ENCODE results near the gene ARTN.

The ARTN gene

DNA sequence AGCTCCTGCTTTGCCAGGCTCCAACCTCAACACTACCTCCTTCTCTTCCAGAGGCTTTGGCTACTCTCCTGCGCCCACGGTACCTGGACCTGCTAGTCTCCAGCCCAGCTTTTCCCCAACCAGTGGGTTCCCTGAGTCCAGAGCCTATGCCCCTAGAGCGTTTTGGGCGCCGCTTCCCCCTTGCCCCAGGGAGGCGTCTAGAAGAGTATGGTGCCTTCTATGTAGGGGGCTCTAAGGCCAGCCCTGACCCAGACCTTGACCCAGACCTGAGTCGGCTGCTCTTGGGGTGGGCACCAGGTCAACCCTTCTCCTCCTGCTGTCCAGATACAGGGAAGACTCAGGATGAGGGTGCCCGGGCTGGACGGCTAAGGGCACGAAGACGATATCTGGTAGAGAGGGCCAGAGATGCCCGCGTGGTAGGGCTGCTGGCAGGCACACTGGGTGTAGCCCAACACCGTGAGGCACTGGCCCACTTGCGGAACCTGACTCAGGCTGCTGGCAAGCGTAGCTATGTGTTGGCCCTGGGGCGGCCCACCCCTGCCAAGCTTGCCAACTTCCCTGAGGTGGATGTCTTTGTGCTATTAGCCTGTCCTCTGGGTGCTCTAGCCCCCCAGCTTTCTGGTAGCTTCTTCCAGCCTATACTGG is 37.9 kb downstream of the ARTN start:
- DNase-seq (ENCODE audit: low spot score), result no peak

DNA sequence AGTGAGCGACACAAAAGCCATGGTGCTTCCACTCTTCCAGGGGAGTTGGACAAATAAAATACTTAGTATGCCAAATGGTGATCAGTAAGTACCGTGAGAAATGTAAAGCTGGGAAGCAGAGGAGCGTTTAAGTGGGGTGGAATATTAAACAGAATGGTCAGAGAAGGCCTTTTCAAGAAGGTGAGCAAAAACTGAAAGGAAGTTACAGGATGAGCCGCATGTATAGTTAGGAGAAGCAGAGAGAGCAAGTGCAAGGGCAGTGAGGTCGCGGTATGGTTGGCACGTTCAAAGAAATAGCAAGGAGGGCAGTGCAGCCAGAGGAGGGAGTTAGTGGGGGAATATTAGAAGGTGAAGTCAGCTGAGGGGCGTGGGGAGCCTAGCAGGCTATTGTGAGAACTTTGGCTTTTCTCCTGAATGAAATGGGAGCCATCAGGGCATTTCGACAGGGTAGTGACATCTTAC is 40.4 kb downstream of the ARTN start:
- DNase-seq (ENCODE audit: low spot score), result no peak

DNA sequence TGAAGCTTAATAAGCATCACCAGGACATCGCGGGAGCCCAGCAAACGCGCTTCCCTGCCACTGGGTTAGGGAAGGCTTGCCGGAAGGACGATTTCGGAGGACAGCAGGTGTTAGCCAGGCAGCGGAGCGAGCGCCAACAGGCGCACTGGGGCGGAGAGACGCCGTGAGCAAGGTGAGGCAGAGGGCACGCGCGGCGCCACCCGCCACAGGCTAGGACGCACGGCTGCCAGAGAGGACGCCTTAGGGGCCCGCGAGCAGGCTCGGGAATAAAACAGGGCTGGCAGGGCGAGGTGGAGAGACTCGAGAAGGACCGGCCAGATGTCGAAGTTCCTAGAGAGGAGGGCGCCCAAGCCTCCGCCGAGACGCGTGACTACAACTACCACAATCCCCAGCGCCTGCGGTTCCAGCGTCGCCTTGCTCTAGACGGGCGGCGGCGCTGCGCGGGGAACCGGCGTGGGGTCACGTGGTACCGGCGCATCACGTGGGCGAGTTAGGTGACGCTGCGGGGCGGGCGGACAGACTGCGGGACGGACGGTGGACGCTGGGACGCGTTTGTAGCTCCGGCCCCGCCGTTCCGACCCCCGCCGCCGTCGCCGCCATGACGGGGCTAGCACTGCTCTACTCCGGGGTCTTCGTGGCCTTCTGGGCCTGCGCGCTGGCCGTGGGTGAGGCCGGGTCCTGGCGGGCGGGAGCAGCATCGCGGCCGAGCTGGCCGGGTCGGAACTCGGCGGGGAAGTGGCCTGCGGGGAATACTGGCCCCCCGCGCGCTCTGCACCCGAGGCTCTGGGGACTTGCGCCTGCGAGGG is 41.0 kb downstream of the ARTN start, which contains the start of gene ATP6V0B:
Gene ATP6V0B (plus strand): TSS at position 518 of the 806 bp plus-strand sequence. CDS start 81 bp downstream, at position 599.
- peak; percentile 93 for DNase-seq (ENCODE audit: low spot score)

DNA sequence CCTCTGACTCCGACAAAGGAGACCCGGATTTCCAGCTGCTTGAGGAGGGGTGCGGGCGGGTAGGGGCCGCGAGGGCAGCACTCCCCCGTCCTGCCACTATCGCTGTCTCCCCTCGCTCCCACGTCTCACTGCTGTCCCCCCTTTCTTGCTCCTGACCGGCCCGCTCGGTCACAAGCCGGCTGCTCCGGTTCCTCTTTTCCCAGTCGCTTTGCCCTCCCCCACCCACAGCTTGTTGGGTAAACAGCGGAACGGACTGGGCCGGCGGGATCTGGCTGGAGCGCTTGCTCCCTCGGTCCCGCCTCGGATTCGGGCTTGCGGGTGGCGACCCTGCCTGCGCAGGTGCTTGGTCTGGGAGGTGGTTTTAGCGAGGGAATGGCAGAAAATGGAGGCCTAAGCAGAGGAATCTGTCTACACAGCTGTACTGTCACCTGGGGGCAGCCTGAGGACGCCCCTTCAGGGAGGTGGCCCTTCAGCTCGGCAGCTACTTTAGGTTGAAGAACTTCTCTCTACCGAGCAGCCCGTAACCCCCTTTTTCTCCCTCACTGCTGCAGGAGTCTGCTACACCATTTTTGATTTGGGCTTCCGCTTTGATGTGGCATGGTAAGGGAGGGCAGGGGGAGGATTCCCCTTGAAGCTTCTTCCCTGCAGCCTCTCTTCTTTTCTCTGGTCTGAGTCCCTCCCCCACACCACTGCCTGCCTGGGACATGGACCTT is 41.8 kb downstream of the ARTN start:
- peak; percentile 56 for DNase-seq (ENCODE audit: low spot score)

DNA sequence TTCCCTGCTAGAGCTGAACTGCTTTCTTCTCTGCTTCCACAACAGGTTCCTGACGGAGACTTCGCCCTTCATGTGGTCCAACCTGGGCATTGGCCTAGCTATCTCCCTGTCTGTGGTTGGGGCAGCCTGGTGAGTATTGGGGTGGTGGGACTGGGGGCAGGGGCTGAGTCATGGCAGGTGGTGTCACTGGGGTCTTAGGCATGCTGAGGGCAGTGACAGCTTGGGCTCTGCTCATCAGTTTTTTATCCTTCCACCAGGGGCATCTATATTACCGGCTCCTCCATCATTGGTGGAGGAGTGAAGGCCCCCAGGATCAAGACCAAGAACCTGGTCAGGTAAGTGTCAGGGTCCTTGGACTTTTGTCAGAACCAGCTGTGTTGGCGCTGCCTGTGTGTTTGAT is 42.4 kb downstream of the ARTN start:
- DNase-seq (ENCODE audit: low spot score), result no peak

DNA sequence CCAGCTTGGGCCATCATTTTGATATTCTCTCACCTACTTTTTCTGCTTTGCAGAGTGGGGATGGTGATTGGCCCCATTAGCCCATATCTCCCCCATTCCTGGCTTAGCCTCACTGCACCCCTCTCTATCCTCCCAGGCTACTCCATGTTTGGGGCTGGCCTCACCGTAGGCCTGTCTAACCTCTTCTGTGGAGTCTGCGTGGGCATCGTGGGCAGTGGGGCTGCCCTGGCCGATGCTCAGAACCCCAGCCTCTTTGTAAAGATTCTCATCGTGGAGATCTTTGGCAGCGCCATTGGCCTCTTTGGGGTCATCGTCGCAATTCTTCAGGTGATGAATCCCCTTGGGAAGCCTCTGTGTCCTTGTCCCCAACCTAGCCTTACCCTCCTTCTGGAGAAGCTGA is 43.3 kb downstream of the ARTN start:
- DNase-seq (ENCODE audit: low spot score), result no peak

DNA sequence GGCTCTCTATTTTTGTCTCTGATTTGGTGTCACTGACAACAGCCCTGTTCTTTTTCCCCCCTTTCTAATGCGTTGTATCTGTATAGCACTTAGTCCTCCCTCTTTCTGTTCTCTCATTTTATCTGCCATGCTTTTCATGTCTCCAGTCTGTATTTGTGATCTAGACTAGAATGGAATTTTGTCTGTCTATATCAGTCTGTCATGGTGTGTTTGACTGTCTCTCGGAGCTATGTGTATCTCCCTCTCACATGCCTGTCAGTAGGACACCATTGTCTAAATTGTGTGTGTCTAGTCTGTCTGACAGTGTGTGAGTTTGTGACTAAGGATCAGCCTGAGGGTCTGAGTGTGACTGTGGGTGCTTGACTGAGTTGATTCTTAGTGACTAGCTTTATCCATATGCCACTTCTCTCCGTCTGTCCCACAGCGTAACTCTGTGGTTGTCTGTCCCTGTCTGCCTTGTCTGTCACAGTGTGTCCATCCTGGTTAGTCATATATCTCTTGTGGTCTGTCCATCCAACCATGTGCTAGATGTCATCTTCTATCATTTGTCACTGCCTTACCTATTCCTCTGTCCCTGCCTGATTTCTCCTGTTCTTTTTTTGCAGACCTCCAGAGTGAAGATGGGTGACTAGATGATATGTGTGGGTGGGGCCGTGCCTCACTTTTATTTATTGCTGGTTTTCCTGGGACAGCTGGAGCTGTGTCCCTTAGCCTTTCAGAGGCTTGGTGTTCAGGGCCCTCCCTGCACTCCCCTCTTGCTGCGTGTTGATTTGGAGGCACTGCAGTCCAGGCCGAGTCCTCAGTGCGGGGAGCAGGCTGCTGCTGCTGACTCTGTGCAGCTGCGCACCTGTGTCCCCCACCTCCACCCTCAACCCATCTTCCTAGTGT is 44.0 kb downstream of the ARTN start:
- no peak for DNase-seq (ENCODE audit: low spot score)

DNA sequence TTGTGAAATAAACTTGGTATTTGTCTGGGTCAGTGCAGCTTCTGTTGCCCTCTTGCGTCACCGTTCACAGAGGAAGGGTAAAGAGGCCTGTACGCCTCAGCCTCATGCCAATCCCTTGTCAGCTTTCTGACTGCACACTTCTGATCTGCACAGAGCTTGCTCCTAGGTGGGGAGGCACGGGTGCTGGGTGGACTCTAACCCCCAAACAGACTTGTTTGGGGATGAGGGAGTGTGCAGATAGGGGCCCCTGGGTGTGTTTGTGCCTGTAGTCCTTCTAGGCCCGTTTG is 44.6 kb downstream of the ARTN start:
- no peak for DNase-seq (ENCODE audit: low spot score)

DNA sequence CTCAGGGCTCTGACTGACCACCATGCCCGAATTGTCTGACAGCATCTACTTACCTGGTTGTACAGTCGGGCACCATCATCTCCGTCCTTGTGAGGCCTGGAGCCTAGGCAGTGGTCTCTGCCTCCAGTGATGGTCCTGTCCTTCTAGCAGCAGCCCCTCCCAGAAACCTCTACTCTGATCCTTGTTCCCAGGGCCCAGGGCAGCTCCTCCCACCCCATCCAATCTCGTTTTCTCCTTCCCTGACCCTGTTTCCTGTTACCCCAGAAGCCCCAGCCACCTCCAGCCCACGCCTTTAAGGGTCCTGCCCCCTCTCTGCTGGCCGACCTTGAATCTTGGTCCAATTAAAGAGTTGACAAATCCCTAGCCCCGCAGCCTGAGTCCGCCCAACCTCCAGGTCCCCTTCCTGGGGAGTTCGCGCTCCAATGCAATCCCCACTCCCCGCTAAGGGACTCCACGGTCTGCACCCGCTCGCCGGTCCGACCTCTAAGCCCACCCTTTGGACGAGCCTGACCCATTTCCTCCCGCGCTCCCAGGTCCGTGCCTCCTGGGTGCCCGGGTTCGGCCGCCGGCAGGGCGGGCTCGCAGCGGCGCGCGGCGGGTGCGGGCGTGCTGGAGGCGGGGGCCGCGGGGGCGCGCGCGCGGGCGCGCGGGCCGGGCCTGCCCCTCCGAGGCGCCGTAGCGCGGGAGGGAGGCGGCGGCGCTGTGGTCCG is 45.1 kb downstream of the ARTN start, which contains the start of gene B4GALT2:
Gene B4GALT2 (plus strand): TSS at position 660 of the 710 bp plus-strand sequence. CDS start 1,951 bp downstream, outside the sequence.
- no peak for DNase-seq (ENCODE audit: low spot score)

DNA sequence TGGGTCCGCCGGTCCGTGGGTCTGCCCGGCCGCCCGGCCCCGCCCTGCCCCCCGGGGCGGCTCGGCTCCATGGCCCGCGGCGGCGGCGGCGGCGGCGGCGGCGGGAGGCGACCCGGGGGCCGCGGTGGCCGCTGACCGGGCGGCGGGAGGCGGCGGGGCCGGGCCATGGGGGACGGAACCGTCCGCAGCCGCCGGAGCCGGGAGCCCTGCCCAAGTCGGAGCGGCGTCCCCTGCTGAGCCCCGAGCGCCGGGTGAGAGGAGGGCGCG is 45.6 kb downstream of the ARTN start:
- DNase-seq (ENCODE audit: low spot score), result no peak

DNA sequence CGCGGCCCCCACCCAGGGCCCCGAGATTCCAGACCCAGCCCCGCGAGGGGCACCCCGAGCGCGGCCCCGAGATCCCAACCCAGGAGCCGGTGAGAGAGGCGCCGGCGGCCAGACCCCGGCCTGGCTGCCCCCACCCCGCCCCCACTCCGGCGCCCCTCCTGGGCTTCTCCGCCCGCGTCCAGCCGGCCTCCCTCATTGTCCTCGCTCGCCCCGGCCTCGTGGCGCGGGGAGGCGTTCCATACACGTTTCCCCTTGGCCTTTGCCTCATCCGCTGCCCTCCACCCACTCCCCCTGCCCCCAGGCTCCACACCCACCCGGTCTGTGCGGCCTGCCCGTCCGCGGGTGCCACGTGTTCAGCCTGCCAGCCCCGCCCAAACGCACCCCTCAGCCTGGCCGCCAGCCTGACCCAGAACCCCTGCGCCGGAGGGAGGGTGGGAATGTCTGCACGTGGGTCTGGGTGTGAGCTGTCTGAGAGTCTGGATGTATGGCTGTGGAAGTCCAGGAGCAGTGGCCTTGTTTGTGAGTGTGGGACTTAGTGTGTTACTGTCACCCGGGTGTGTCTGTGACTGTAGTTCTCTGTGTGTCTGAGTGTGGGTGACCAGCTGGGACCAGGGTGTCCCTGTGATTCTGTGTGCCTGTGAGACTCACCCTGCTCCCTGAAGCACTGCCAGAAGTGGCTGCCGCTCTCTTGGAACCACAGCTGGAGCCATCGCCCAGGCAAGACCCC is 46.1 kb downstream of the ARTN start:
- no peak for DNase-seq (ENCODE audit: low spot score)

DNA sequence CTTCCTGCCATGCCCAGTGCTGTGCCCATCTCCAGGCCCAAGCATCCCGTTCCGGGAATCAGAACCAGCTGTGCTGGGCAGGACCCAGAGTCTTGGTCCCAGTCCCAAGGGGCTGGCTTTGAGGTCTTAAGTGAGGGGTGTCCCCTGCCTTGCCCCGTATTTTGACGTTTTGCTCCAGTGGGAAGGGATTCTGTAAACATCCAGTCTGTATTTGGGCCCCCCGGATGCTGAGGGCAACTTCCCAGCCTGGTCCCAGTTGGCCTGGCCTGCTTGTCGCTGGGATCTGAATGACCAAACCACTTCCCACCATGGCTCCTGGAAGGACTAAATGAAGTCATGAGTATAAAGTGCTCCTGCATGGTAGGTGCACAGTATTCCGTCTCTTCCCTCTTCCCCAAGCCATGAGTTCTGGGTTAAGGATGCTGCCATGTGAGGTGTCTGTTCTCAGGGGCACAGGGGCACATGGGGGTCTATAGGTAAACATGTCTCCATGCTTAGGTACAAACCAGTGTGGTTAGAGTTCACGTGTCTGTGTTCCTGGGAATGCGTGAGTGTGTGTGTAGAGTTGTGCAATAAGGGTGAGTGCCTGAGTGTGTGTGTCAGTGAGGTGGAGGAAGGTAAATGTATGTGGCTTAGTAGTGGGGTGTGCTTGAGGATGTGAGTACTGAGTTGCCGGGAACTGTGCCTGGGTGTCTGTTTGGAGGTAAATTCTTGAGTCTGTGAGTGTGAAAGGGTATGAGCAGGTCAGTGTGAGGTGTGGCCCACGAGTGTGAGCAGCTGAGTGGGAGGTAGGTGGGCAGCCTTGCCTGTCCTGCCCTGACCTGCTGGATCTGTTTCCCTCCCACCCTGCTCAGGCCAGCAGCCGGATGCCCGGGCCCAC is 46.9 kb downstream of the ARTN start:
- no peak for DNase-seq (ENCODE audit: low spot score)

DNA sequence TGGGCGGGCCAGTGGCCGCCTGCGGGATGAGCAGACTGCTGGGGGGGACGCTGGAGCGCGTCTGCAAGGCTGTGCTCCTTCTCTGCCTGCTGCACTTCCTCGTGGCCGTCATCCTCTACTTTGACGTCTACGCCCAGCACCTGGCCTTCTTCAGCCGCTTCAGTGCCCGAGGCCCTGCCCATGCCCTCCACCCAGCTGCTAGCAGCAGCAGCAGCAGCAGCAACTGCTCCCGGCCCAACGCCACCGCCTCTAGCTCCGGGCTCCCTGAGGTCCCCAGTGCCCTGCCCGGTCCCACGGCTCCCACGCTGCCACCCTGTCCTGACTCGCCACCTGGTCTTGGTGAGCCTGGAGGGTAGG is 47.5 kb downstream of the ARTN start:
- DNase-seq (ENCODE audit: low spot score), result no peak

DNA sequence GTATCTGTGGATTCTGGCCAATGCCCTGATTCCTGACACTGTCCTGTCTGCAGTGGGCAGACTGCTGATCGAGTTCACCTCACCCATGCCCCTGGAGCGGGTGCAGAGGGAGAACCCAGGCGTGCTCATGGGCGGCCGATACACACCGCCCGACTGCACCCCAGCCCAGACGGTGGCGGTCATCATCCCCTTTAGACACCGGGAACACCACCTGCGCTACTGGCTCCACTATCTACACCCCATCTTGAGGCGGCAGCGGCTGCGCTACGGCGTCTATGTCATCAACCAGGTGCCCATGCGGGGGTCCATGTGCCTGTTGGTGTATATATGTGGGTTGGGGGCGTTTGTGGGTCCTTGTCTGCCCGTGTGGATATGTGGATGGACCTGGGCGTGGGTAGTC is 48.0 kb downstream of the ARTN start:
- DNase-seq (ENCODE audit: low spot score), result no peak

DNA sequence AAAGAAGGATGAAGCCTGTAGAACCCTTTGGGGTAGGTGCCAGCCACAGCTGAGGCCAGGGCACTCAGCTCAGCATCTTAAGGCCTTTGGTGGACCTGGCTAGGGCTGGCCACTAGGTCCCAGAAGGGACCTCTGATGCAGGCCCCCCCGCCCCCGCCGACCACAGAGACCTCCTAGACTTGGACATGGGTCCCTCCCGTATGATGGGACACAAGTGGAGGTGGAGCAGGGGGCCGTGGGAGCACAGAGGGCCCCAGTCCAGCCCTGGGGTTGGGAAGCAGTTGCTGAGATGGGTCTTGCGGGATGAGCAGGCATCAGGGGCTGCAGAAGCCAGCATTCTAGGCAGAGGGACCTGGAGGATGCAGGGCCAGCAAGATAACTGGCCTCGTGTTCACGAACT is 48.6 kb downstream of the ARTN start:
- DNase-seq (ENCODE audit: low spot score), result no peak

DNA sequence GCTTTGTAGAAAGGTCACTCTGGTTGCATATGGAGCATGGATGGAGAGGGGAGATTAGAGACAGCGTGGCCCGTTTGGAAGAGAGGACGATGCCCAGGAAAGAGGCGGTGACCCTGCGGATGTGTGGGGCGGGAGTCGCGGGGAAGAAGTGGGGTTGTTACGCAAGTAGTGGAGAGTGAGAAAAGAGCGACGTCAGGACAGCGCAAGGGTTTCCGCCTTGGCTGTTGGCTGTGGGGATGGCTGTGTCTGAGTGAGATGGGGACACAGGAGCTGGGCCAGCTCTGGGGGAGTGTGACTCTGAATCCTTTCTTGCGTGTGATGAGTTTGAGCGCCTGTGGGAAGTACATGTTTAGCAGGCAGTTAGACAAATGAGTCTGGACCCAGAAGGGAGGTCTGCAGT is 49.2 kb downstream of the ARTN start:
- no peak for DNase-seq (ENCODE audit: low spot score)

DNA sequence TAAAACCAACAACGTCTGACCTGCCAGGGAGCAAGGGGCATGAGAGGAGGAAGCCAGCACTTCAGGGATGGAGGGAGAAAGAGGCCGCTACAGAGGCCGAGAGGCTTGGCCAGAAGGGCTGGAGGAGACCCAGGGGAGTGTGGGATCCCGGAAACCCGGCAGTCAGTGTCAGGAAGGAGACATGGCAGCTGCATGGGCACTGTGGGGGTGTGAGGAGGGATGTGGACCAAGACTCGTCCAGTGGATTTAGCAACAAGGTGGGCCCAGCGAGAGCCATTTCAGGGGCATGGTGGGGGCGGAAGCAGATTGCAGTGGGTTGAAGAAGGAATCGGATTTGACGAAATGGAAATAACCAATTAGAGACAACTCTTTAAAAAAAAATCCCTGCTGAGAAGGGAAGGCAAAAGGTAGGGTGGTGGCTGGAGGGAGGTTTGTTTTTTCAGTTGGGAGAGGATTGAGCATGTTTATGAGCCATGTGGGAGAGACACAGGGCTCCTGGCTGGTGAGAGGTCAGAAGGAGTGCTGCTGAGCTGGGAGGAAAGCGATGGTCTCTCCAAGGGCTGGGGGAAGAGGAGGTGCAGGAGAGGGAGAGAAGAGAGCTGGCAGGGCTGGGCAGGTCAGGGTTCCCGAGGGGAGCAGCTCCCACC is 49.8 kb downstream of the ARTN start:
- no peak for DNase-seq (ENCODE audit: low spot score)

DNA sequence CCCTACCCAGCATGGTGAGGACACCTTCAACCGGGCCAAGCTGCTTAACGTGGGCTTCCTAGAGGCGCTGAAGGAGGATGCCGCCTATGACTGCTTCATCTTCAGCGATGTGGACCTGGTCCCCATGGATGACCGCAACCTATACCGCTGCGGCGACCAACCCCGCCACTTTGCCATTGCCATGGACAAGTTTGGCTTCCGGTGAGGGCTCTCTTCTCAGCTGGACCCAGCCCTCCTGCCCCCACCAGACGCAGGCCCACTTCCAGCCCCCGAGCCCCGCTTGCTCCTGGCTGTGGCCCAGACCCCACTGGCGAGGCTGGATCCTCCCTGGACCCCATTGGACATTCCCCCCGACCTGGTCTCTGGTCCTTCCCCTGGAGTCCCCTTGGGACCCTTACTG is 51.3 kb downstream of the ARTN start:
- DNase-seq (ENCODE audit: low spot score), result no peak

DNA sequence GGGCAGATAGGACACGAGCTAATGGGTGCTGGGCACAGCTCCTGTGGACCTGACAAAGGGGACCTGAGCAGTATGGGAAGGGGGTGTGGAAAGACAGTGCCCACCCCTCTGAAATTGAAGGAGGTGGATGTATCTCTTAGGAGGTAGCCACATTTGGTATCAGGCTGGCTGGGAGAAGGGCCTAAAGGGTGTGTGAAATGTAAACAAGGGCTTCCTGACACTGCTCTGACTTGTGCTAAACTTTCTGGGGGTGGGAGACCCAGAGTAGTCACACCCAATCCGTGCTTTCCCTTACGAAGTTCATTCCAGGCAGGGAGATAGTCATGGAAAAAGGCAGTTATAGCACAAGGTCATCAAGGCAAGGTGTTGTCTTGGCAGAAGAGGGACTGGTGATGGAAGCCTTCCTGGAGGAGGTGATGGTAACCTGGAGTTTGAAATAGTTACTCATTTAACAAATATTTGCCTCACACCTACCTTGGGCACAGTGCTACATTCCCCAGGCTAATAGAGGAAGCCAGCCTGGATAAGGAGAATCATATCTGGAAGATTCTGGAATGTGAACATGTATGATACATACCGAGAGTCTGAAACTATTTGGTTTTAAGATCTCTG is 52.5 kb downstream of the ARTN start:
- DNase-seq (ENCODE audit: low spot score), result no peak
